ENCODE results near the gene TIMMDC1. TPM values are rescaled to one million over a fixed set of nuclear protein-coding genes. Genes with fewer than 3 reads are reported as not detected.
A peak's percentile ranks its signal among the peaks of the same experiment; 100 is the strongest.

TIMMDC1 gene
- total and polyA plus RNA-seq, 10 of the 15 experiments (the other 5 are each of a cell fraction or from before 2014, with no cell fraction given), result 55.9 to 146 (median 72.1) TPM

DNA sequence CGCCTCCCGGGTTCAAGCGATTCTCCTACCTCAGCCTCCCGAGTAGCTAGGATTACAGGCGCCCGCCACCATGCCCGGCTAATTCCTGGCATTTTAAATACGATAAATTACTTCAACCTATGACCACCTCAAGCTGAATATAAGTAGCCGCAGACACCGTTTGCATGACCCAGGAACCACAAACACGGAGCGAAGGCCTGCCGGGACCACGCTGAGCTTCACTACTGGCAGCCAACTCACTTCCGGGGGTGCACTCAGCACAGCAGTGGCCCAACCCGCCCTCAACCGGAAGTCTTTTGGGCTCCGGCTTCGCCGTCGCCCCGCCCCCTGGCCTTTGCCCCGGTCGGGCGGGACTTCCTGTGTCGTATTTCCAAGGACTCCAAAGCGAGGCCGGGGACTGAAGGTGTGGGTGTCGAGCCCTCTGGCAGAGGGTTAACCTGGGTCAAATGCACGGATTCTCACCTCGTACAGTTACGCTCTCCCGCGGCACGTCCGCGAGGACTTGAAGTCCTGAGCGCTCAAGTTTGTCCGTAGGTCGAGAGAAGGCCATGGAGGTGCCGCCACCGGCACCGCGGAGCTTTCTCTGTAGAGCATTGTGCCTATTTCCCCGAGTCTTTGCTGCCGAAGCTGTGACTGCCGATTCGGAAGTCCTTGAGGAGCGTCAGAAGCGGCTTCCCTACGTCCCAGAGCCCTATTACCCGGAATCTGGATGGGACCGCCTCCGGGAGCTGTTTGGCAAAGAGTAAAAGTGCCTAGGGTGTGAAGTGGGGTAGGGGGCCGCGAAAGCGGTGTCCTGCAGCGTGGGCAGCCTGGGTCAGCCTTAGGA lies at the start of gene TIMMDC1 (continued):
- TF ChIP-seq CUX1 (IDR thresholded peaks at IDR 0.05; ENCODE audit: insufficient replicate concordance, low read depth, low read length) (no peak), TAF1 (IDR thresholded peaks at IDR 0.05; ENCODE audit: borderline replicate concordance, low read depth, low read length) (peak; percentile 86; the same call in 1 of the 2 replicates), ZBTB33 (IDR thresholded peaks at IDR 0.05) (no peak), YBX1 (IDR thresholded peaks at IDR 0.05) (no peak), ZNF274 (IDR thresholded peaks at IDR 0.05; ENCODE audit: insufficient read depth, insufficient read length) (no peak), HDAC2 (IDR thresholded peaks at IDR 0.05) (no peak), ZNF592 (IDR thresholded peaks at IDR 0.05) (no peak), JUNB (IDR thresholded peaks at IDR 0.05) (no peak), RB1 (IDR thresholded peaks at IDR 0.05; ENCODE audit: borderline replicate concordance) (peak; percentile 22; the same call in 1 of the 2 replicates), NRF1 (conservative IDR thresholded peaks at IDR 0.05; ENCODE audit: low read depth, low read length) (0 out of 2 replicates have a peak, but pooled peaks have one; percentile 9)
- TF ChIP-seq, protein P1, sequence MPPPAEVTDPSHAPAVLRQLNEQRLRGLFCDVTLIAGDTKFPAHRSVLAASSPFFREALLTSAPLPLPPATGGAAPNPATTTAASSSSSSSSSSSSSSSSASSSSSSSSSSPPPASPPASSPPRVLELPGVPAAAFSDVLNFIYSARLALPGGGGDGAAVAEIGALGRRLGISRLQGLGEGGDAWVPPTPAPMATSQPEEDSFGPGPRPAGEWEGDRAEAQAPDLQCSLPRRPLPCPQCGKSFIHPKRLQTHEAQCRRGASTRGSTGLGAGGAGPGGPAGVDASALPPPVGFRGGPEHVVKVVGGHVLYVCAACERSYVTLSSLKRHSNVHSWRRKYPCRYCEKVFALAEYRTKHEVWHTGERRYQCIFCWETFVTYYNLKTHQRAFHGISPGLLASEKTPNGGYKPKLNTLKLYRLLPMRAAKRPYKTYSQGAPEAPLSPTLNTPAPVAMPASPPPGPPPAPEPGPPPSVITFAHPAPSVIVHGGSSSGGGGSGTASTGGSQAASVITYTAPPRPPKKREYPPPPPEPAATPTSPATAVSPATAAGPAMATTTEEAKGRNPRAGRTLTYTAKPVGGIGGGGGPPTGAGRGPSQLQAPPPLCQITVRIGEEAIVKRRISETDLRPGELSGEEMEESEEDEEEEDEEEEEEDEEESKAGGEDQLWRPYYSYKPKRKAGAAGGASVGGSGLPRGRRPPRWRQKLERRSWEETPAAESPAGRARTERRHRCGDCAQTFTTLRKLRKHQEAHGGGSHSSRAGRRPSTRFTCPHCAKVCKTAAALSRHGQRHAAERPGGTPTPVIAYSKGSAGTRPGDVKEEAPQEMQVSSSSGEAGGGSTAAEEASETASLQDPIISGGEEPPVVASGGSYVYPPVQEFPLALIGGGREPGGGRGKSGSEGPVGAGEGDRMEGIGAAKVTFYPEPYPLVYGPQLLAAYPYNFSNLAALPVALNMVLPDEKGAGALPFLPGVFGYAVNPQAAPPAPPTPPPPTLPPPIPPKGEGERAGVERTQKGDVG (CRISPR knock-in tag; IDR thresholded peaks at IDR 0.05), result no peak
- TF ChIP-seq, protein P2, sequence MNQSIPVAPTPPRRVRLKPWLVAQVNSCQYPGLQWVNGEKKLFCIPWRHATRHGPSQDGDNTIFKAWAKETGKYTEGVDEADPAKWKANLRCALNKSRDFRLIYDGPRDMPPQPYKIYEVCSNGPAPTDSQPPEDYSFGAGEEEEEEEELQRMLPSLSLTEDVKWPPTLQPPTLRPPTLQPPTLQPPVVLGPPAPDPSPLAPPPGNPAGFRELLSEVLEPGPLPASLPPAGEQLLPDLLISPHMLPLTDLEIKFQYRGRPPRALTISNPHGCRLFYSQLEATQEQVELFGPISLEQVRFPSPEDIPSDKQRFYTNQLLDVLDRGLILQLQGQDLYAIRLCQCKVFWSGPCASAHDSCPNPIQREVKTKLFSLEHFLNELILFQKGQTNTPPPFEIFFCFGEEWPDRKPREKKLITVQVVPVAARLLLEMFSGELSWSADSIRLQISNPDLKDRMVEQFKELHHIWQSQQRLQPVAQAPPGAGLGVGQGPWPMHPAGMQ (IDR thresholded peaks at IDR 0.05; ENCODE audit: borderline replicate concordance), result no peak

All from GM12878 (cell line).